Mononuclear cell (primary cell): ENCODE measurements around the gene BAMBI. TPM values are rescaled to one million over a fixed set of nuclear protein-coding genes. Genes with fewer than 3 reads are reported as not detected.

Experiments used
- H3K27me3 ChIP-seq: 2 replicates; pipeline ENCODE4 v1.6.0; 2011; ENCODE audit warnings: low read length, control low read depth; ENCODE audit not compliant: insufficient read depth
- H3K4me1 ChIP-seq: 2 replicates; pipeline ENCODE4 v1.5.1; 2011; ENCODE audit warnings: mild to moderate bottlenecking, low read length, control low read depth; ENCODE audit not compliant: insufficient read depth
- H3K4me3 ChIP-seq: 2 replicates; pipeline ENCODE4 v1.5.1; 2011; ENCODE audit warnings: mild to moderate bottlenecking, low read length, moderate library complexity
- H3K9me3 ChIP-seq: 2 replicates; pipeline ENCODE4 v1.5.1; 2011; ENCODE audit warnings: low read depth, mild to moderate bottlenecking, control low read depth, low read length
- total RNA-seq: library from RNA; depleted of rRNA; stranded (reverse); fragments of >200 nt; gene quantifications from one replicate; pipeline ENCODE4 v1.2.3, GENCODE V29; 2012

Gene BAMBI
- total RNA-seq, 1 donor = 1.9 TPM

DNA sequence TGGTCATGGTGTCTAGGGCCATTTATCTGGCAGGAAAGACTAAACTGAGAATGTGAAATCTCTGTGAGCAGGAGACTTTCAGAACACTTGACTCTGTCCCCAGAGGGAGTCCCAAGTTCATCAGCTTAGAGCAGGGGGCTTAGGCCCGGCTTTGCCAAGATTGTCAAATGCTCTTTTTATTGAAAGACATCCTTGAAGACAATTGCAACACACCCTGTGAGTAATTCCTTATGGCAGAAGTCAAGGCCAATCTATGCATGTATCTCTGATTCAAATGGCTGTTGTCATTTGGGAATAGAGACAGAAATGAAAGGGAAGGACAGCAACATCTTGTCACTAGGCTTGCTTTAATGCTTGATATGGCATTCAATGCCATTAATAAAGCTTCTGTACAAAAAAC, 33.7 kb downstream of the BAMBI start:
- Histone ChIP-seq H3K9me3 (no peaks in the 10 kb centered on the region), H3K4me3 (no peak overlapping the region), H3K27me3 (no peaks in the 10 kb centered on the region), H3K4me1 (no peaks in the 10 kb centered on the region)

DNA sequence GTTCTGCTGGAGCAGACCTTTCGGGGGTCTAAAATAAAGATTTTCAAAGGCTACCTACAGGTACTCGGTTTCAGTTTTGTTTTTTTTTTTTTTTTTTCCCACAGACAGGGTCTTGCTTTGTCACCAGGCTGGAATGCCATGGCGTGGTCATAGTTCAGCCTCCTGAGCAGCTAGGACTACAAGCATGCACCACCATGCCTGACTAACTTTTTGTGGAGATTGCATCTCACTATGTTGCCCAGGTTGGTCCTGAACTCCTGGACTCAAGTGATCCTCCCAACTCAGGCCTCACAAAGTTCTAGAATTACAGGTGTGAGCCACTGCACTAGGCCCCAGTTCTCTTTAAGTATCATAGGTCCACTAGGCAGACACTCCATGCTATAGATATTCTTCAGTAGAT, 34.5 kb downstream of the BAMBI start:
- no peak overlapping the region for H3K4me3 ChIP-seq
- H3K9me3 ChIP-seq = no peaks in the 10 kb centered on the region
- H3K27me3 ChIP-seq = no peaks in the 10 kb centered on the region
- no peaks in the 10 kb centered on the region for H3K4me1 ChIP-seq

DNA sequence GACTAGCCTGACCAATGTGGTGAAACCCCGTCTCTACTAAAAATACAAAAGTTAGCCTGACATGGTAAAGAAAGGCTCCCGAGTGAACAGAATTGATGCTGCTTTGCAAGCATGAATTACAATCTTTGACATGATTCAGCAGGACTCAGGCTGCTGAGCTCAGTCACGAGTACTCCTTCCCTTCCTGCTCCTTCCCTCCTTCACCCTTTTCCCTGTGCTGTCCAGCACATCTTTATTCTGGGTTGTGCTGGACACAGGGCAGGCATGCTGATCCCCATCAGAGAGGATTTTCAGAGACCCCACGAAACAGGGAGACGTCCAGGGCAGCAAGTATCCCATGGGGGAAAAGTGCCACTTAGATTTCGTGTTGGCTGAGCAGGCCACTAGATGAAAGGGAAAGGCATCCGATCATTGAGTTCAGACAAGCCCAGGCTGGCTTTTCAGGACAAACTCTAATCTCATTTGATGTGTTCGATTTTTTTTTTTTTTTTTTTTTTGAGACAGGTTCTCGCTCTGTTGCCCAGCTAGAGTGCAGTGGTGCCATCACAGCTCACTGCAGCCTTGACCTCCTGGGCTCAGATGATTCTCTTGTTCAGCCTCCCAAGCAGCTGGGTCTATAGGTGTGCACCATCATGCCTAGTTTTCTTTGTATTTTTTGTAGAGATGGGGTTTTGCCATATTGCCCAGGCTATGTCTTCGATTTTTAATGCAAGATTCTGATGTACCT, 36.5 kb downstream of the BAMBI start:
- no peaks in the 10 kb centered on the region for H3K27me3 ChIP-seq
- no peaks in the 10 kb centered on the region for H3K9me3 ChIP-seq
- no peaks in the 10 kb centered on the region for H3K4me1 ChIP-seq
- H3K4me3 ChIP-seq = no peak overlapping the region

- no peaks in the 10 kb centered on the region for H3K9me3 ChIP-seq
- H3K27me3 ChIP-seq = no peaks in the 10 kb centered on the region
- no peaks in the 10 kb centered on the region for H3K4me1 ChIP-seq
- H3K4me3 ChIP-seq = no peak overlapping the region
Observed at GRCh38 chr10:28714401-28715053, 37.2 kb downstream of the BAMBI start.

DNA sequence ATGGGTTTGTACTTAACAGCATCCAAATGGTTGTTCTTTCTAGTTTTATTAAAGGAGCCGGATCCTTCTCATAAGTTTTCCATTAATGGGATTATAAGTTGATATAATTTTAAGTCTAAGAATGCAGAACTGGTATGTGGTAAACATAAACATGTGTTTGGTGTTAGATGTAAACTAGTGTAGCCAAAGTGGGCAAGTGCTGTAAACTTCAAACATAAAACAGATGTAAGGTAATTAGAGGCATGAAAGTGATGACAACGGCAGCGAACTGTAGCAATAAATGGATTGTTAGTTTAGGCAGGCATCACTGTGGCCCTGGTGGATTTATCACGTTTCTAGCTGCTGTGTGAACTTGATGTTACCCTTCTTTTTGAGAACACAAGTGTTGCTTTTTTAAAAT, 37.9 kb downstream of the BAMBI start:
- Histone ChIP-seq H3K4me3 (no peak overlapping the region), H3K9me3 (no peaks in the 10 kb centered on the region), H3K4me1 (no peaks in the 10 kb centered on the region), H3K27me3 (peaks cover 2% of the 10 kb centered on the region)

DNA sequence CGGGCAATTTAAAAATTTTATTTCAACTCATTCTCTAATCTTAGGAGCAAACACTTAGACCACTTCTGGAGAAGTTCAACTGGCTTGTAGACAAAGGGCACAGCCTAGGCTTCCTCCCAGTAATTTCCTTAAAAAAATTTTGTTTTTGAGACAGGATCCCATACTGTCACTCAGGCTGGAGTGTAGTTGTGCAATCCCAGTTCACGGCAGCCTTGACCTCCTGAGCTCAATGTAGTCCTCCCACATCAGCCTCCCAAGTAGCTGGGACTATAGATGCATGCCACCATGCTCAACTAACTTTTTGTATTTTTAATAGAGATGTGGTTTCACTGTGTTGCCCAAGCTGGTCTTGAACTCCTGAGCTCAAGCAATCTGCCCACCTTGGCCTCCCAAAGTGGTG, 38.4 kb downstream of the BAMBI start:
- Histone ChIP-seq H3K4me3 (no peak overlapping the region), H3K4me1 (no peaks in the 10 kb centered on the region), H3K9me3 (no peaks in the 10 kb centered on the region), H3K27me3 (peaks cover 3% of the 10 kb centered on the region)

DNA sequence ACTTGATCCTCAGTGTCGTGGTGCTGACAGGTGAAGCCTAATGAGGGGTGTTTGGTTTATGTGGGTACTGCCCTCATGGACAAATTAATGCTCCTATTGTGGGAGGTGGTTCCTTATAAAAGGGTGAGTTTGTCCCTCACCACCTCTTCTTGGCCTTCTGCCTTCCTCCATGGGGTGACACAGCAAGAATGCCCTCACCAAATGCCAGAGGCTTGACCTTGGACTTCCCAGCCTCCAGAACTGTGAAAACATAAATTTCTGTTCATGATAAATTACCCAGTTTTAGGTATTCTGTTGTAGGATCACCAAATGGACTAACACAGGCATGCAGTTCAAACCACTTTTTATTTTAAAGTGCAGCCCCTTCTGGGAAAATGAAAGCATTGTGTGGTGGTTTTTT, 39.4 kb downstream of the BAMBI start:
- H3K9me3 ChIP-seq = no peaks in the 10 kb centered on the region
- H3K4me3 ChIP-seq = no peak overlapping the region
- peaks cover 13% of the 10 kb centered on the region for H3K27me3 ChIP-seq
- H3K4me1 ChIP-seq = no peaks in the 10 kb centered on the region

DNA sequence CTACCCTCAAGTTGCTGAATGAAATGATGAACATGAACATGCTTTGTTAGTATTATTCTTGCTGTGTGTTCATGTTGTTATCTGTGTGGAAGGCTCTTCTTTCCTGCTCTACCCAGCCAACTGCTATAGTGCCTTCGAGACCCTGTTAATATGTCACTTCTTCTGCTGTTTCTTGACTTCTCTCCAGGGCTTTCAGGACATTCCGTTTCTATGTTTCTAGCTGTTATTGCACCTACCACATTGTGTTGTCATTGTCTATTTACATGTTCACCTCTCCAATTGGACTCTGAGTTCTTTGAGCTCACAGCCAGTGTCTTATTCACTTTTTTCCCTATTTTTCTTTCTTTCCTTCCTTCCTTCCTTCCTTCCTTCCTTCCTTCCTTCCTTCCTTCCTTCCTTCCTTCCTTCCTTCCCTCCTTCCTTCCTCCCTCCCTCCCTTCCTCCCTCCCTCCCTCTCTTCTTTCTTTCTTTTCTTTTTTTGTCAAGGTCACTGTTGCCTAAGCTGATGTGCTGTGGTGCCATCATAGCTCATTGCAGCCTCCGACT, 40.4 kb downstream of the BAMBI start:
- H3K27me3 ChIP-seq = peaks cover 22% of the 10 kb centered on the region
- H3K4me3 ChIP-seq = no peak overlapping the region
- H3K9me3 ChIP-seq = no peaks in the 10 kb centered on the region
- no peaks in the 10 kb centered on the region for H3K4me1 ChIP-seq

- Histone ChIP-seq H3K9me3 (no peaks in the 10 kb centered on the region), H3K27me3 (peaks cover 30% of the 10 kb centered on the region), H3K4me1 (no peaks in the 10 kb centered on the region), H3K4me3 (no peak overlapping the region)
Observed at GRCh38 chr10:28719789-28720436, 42.6 kb downstream of the BAMBI start.

GRCh38 chr10:28721318-28721951, 44.1 kb downstream of the BAMBI start:
- Histone ChIP-seq H3K27me3 (peaks cover 30% of the 10 kb centered on the region), H3K4me1 (no peaks in the 10 kb centered on the region), H3K9me3 (no peaks in the 10 kb centered on the region), H3K4me3 (no peak overlapping the region)

- no peaks in the 10 kb centered on the region for H3K9me3 ChIP-seq
Observed at GRCh38 chr10:28722065-28722803, 44.9 kb downstream of the BAMBI start.

DNA sequence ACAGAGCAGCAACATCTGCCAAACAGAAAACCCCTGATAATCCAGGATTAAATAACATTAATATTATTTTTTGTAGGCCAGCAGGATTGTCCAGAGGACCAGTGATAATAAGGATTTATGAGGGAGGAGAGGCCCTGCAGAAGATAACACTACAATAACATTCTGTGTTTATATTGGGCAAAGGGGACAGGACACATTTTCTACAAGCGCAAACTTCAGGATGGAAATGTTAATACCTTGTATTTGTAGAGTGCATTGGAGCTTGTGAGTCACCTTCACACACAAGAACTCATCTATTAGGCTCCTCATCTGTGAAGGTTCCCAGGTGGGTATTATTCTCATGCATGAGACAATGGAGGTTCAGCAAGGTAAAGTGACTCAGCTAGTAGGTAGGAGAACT, 51.0 kb downstream of the BAMBI start:
- Histone ChIP-seq H3K4me1 (no peaks in the 10 kb centered on the region), H3K4me3 (no peak overlapping the region), H3K9me3 (no peaks in the 10 kb centered on the region), H3K27me3 (peaks cover 5% of the 10 kb centered on the region)

More at GRCh38 chr10:28722065-28722803, 44.9 kb downstream of the BAMBI start:
- Histone ChIP-seq H3K4me1 (no peaks in the 10 kb centered on the region), H3K4me3 (no peak overlapping the region), H3K27me3 (peaks cover 30% of the 10 kb centered on the region)

DNA sequence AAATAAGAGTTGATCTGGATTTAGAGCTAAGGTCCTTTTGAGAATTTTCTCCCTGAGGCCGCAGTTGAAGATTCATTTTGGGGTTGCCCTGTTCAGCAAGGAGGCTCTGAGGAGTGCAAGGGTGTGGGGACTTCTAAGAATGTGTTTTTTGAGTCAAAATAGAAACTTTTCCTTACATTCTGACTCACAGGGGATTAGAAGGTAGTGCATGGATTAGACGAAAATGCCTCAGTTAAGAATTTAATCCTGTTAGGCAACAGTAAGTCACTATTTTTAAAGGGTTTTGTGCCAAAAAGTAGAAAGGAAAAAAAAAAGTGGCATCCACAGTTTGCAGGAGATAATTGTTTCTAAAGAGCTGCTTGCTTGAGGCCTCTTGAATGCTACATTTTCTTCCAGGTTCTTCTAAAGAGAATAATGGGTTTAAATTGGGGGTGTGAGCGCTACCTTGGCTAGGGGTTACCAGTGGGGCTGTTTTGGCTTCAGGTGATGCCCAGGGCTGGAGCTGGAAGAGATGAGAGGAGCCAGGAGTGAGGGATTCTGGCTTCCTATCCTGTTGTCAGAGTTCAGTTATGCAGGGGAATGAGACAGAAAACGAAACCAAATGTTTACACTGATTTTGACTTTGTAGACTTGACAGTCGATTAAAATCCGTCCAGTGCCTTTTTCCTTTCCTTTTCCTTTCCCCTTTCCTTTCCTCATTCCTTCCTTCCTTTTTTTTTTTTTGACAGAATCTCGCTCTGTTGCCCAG, 52.9 kb downstream of the BAMBI start:
- Histone ChIP-seq H3K9me3 (no peaks in the 10 kb centered on the region), H3K27me3 (no peaks in the 10 kb centered on the region), H3K4me1 (no peaks in the 10 kb centered on the region), H3K4me3 (no peak overlapping the region)

GRCh38 chr10:28732091-28732490, 54.8 kb downstream of the BAMBI start:
- Histone ChIP-seq H3K4me3 (no peak overlapping the region), H3K4me1 (no peaks in the 10 kb centered on the region), H3K27me3 (no peaks in the 10 kb centered on the region), H3K9me3 (no peaks in the 10 kb centered on the region)
